AG10803 (cell line): ENCODE data around the gene KIF16B.

ENCODE experiments used
- DNase-seq: peaks from one replicate; pipeline ENCODE4 v3.0.0; 2010; ENCODE audit warnings: low read depth
- H3K4me3 ChIP-seq: 2 replicates; pipeline ENCODE4 v1.5.1; 2011; ENCODE audit warnings: mild to moderate bottlenecking, low read length, control low read depth
- TF ChIP-seq, protein P1 (sequence below): conservative IDR thresholded peaks from 2 replicates; pipeline ENCODE4 v1.5.1; 2011; ENCODE audit warnings: mild to moderate bottlenecking, low read length, control low read depth, inconsistent platforms

KIF16B gene

DNA sequence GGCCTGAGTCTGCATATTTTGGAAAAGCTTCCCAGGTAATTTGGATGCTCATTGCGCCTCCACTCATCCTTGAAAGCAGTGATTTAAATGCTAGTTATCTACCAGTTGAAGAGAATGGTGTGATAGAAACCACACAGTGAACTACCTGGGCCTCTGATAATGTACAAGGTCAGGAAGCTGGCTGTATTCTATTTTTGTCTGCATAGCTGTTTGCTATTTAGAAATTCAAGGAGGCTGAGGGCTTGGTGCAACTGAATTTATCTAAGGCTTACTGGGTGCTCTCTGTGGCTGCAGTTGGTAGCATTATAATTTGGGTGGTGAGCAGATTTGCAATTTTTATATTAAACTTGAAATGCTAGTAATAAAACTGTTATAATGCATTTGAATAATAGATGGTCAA lies 245.6 kb downstream of the KIF16B start:
- H3K4me3 ChIP-seq, result no peak overlapping the region
- DNase-seq, result no peak
- TF ChIP-seq, protein P1, sequence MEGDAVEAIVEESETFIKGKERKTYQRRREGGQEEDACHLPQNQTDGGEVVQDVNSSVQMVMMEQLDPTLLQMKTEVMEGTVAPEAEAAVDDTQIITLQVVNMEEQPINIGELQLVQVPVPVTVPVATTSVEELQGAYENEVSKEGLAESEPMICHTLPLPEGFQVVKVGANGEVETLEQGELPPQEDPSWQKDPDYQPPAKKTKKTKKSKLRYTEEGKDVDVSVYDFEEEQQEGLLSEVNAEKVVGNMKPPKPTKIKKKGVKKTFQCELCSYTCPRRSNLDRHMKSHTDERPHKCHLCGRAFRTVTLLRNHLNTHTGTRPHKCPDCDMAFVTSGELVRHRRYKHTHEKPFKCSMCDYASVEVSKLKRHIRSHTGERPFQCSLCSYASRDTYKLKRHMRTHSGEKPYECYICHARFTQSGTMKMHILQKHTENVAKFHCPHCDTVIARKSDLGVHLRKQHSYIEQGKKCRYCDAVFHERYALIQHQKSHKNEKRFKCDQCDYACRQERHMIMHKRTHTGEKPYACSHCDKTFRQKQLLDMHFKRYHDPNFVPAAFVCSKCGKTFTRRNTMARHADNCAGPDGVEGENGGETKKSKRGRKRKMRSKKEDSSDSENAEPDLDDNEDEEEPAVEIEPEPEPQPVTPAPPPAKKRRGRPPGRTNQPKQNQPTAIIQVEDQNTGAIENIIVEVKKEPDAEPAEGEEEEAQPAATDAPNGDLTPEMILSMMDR, result no peak

DNA sequence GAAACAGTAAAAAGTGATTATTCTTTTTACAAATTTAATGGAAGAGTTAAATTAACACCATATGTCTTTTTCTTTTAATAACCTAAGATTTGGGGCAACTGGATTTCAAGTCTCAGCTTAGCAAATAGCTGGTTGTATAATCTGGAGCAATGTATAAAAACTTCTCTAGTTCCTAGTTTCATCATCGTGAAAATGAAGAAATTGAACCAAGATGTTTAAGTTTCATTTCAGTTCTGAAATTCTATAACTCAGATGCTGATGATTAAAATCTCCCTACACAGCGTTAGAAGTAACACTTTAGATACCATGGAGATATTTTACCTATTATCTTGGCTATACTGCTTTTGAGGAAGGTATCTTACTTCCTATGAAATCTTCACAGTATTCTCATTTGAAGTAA lies 252.0 kb downstream of the KIF16B start:
- TF ChIP-seq, protein P1, result no peak
- H3K4me3 ChIP-seq, result no peak overlapping the region
- no peak for DNase-seq

DNA sequence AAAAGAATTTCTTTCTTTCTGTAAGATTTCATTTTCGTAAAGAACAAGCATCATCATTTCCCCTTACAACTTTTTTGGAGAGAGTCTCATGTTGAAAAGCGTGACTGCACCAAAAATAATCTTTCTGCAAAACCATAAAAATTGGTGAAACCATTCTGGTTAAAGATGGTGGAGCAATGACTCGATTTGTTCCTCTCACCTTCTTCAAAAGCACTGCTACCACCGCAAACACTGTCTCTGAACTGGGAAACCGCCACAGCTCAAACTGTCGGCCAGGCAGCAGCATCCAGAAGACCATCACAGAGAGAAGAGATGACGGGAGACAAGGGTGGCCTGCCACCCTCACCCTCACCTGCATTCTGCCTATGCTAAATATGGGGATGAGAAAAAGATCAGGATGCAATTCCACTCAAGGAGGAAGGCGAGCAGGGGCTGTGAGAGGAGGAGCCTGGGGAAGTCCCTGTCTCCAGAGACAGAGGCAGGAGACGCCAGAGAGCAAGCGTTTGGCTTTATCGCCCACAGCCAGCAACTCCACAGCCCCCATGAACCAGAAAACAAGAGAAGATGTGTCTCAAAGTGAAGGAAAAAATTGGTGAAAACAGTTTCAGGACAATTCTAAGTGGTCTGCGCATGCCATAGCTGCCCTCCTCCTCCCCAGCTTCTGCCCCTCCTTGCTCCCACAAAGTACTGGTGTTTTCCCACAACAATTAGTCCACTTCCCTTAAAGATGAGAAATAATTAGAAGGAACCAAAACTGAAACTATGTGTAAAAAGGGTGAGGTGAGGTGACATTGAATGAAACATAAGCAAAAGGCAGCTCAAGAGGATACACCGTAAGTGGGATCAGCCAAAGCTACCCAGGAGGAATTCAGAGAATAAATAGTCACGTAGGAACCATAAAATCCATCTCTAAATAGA lies 255.5 kb downstream of the KIF16B start:
- DNase-seq, result no peak
- TF ChIP-seq, protein P1, result no peak
- H3K4me3 ChIP-seq, result no peak overlapping the region

DNA sequence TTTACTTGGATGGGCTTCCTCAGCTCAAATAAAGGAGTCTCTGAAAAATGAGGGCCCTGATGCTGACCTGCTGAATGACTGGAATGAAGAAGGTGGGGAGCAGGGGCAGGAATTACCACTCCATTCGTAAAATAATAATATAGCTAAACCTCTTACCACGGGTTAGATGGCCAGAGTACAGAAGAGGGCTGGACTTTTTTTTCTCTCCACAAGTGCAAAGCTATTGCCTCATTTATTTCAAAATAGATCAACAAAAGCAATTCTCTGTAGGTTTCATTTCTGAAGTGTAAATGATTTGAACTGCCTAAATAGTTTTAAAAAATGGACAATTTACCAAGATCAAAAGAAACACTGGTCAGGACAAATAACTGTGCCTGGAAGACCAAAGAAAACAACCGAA lies 256.7 kb downstream of the KIF16B start:
- TF ChIP-seq, protein P1, result no peak
- no peak for DNase-seq
- H3K4me3 ChIP-seq, result no peak overlapping the region

DNA sequence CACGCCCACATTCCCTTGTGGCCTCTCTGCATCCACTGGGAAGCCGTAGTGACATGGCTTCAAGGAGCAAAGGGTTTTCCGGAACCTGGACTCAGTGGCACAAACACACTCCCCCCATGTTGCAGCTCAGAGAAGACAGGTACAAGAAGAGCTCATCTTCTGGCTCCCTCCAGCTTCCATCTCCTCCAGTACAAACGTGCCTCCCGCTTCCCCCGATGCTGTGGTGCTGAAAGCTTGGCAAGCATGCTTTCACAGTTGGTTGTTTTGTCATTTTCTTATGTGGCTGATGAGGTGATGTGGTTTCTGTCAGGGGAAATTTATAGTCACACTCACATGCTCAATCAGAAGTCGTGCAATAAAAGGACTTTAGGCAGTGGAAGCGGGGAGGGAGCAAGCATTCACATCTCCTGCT lies 258.5 kb downstream of the KIF16B start:
- no peak overlapping the region for H3K4me3 ChIP-seq
- TF ChIP-seq, protein P1, result no peak
- no peak for DNase-seq

DNA sequence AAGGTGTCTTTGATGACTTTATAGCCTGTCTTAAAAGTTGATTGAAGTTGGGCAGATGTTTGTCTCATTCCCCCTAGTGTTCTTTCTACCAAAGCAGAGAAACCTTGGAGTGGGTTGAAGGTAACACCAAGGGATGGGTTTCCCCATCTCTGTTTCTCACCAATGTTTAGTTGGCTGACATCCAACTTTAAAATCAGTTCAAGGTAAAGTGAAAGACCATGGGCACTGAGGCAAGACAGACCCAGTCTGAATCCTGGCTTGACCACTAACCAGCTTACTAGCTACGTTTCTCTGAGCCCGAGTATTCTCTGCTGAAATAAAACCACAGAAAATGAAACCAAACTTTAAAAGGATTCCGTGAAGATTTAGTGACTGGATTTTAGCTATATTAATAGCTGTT lies 258.9 kb downstream of the KIF16B start:
- no peak overlapping the region for H3K4me3 ChIP-seq
- no peak for DNase-seq
- TF ChIP-seq, protein P1, result no peak

DNA sequence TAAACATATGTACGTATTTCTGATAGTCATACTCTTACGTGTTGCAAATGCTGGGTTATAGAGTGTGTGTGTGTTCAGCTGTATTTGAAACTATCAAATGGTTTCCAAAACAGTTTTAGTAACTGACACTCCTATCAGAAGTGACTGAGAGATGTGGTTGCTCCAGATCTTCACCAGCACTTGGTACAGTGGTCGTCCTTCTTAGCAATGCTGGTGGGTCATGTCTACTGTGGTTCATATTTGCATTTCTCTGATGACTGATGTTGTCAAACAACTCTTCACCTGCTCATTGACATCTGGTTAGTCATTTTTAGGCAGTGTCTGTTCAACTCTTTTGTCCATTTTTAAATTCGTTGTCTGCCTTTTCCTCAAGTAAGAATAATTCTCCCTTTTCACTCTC lies 259.3 kb downstream of the KIF16B start:
- no peak for DNase-seq
- TF ChIP-seq, protein P1, result no peak
- H3K4me3 ChIP-seq, result no peak overlapping the region
